ENCODE results near the gene PCDHB7. TPM values are rescaled to one million over a fixed set of nuclear protein-coding genes. Genes with fewer than 3 reads are reported as not detected.
A peak's percentile ranks its signal among the peaks of the same experiment; 100 is the strongest.
"Not testable (repeated sequence)": the region's sequence is repeated elsewhere in the genome, so short reads cannot be mapped to it uniquely, and the experiment has no call there.

PCDHB7 gene
- total and polyA plus RNA-seq, 12 donors, result 0.17 to 1.2 (median 0.71) TPM

- Histone ChIP-seq H3K4me1 (no peaks in the 10 kb centered on the region), H3K4me3 (peak within 1 kb of the TSS; percentile 14 to 58 (median 20)), H3K27ac (peak within 1 kb of the TSS in 5 of 10 donors; percentile 24 to 79 (median 68)), H3K9me3 (peaks cover 0 to 86% (median 21%) of the 10 kb centered on the region in 11 donors), H3K36me3 (peaks cover 0 to 16% (median 0%) of the 10 kb centered on the region in 9 donors), H3K27me3 (peaks cover 0 to 54% (median 41%) of the 10 kb centered on the region in 7 donors)
- intact Hi-C loops (cut with DNase I), result loop anchor here in 3 of 10 donors (5.0 to 10.0 kb wide), 2 partner anchors 380 to 383 kb away; no protein-coding TSS in a partner anchor
- DNase-seq (peak; percentile 38 to 69), ATAC-seq (peak in 4 of 8 donors; percentile 67 to 93 (median 76))
- 12 to 14% methylated on average over 13 of the region's 13 CpGs for WGBS, 2 donors
- TF ChIP-seq, protein P1, sequence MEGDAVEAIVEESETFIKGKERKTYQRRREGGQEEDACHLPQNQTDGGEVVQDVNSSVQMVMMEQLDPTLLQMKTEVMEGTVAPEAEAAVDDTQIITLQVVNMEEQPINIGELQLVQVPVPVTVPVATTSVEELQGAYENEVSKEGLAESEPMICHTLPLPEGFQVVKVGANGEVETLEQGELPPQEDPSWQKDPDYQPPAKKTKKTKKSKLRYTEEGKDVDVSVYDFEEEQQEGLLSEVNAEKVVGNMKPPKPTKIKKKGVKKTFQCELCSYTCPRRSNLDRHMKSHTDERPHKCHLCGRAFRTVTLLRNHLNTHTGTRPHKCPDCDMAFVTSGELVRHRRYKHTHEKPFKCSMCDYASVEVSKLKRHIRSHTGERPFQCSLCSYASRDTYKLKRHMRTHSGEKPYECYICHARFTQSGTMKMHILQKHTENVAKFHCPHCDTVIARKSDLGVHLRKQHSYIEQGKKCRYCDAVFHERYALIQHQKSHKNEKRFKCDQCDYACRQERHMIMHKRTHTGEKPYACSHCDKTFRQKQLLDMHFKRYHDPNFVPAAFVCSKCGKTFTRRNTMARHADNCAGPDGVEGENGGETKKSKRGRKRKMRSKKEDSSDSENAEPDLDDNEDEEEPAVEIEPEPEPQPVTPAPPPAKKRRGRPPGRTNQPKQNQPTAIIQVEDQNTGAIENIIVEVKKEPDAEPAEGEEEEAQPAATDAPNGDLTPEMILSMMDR (IDR thresholded peaks at IDR 0.05), result peak in 8 of 9 donors; percentile 9 to 65 (median 43)
These were observed 9.8 kb downstream of the PCDHB7 start, which contains the start of gene PCDHB16 for GRCh38 chr5:141182248-141182647. TSS of gene PCDHB16 (plus strand) at chr5:141182387. CDS start at chr5:141182560, 173 bp downstream.

- DNase-seq, H3K4me1 ChIP-seq, H3K4me3 ChIP-seq, ATAC-seq, H3K27ac ChIP-seq: not testable (repeated sequence)
- WGBS, 2 donors, result 30 to 31% methylated on average over 38 to 52 of the region's 69 CpGs
- intact Hi-C loops (cut with DNase I), result loop anchor here in 3 of 10 donors (5.0 to 10.0 kb wide), 2 partner anchors 378 to 381 kb away; no protein-coding TSS in a partner anchor
- Histone ChIP-seq H3K36me3 (peaks cover 0 to 16% (median 0%) of the 10 kb centered on the region in 9 donors), H3K9me3 (peaks cover 0 to 92% (median 24%) of the 10 kb centered on the region in 11 donors), H3K27me3 (peaks cover 0 to 44% (median 25%) of the 10 kb centered on the region in 7 donors)
These were observed 11.8 kb downstream of the PCDHB7 start for GRCh38 chr5:141184117-141184855.

- DNase-seq (no peak), ATAC-seq (no peak)
- Histone ChIP-seq H3K4me3 (no peak within 1 kb of the TSS), H3K4me1 (no peaks in the 10 kb centered on the region), H3K27me3 (peaks cover 0 to 36% (median 16%) of the 10 kb centered on the region in 7 donors), H3K36me3 (peaks cover 0 to 16% (median 0%) of the 10 kb centered on the region in 9 donors), H3K27ac (no peak within 1 kb of the TSS), H3K9me3 (peaks cover 0 to 94% (median 30%) of the 10 kb centered on the region in 11 donors)
- 17 to 22% methylated on average over 9 of the region's 9 CpGs for WGBS, 2 donors
- TF ChIP-seq, protein P1 (IDR thresholded peaks at IDR 0.05), result peak in 7 of 9 donors; percentile 16 to 38 (median 25)
- intact Hi-C loops (cut with DNase I), result loop anchor here in 1 of 10 donors (10.0 kb wide), 1 partner anchor 378 kb away; no protein-coding TSS in a partner anchor
These were observed 14.6 kb downstream of the PCDHB7 start, which contains the start of gene PCDHB9 for GRCh38 chr5:141186897-141187512. TSS of gene PCDHB9 (plus strand) at chr5:141187161. CDS start at chr5:141187319, 158 bp downstream.

DNA sequence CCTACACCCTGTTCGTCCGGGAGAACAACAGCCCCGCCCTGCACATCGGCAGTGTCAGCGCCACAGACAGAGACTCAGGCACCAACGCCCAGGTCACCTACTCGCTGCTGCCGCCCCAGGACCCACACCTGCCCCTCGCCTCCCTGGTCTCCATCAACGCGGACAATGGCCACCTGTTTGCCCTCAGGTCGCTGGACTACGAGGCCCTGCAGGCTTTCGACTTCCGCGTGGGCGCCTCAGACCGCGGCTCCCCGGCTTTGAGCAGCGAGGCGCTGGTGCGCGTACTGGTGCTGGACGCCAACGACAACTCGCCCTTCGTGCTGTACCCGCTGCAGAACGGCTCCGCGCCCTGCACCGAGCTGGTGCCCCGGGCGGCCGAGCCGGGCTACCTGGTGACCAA lies 16.2 kb downstream of the PCDHB7 start:
- H3K4me3 ChIP-seq, H3K27ac ChIP-seq, ATAC-seq, H3K4me1 ChIP-seq, DNase-seq: not testable (repeated sequence)
- Histone ChIP-seq H3K36me3 (peaks cover 0 to 16% (median 0%) of the 10 kb centered on the region in 9 donors), H3K9me3 (peaks cover 0 to 92% (median 38%) of the 10 kb centered on the region in 11 donors), H3K27me3 (peaks cover 0 to 29% (median 18%) of the 10 kb centered on the region in 7 donors)
- intact Hi-C loops (cut with DNase I), result loop anchor here in 1 of 10 donors (10.0 kb wide), 1 partner anchor 376 kb away; no protein-coding TSS in a partner anchor
- 26 to 28% methylated on average over 27 to 28 of the region's 37 CpGs for WGBS, 2 donors

DNA sequence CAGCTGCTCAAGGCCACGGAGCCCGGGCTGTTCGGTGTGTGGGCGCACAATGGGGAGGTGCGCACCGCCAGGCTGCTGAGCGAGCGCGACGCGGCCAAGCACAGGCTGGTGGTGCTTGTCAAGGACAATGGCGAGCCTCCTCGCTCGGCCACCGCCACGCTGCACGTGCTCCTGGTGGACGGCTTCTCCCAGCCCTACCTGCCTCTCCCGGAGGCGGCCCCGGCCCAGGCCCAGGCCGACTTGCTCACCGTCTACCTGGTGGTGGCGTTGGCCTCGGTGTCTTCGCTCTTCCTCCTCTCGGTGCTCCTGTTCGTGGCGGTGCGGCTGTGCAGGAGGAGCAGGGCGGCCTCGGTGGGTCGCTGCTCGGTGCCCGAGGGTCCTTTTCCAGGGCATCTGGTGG lies 16.7 kb downstream of the PCDHB7 start:
- intact Hi-C loops (cut with DNase I), result loop anchor here in 1 of 10 donors (10.0 kb wide), 1 partner anchor 376 kb away; no protein-coding TSS in a partner anchor
- WGBS, 2 donors, result 26 to 30% methylated on average over 19 to 31 of the region's 35 CpGs
- not testable (repeated sequence) for H3K27ac ChIP-seq, DNase-seq, ATAC-seq, H3K4me3 ChIP-seq, H3K4me1 ChIP-seq
- Histone ChIP-seq H3K27me3 (peaks cover 0 to 29% (median 18%) of the 10 kb centered on the region in 7 donors), H3K9me3 (peaks cover 0 to 90% (median 38%) of the 10 kb centered on the region in 11 donors), H3K36me3 (peaks cover 0 to 16% (median 0%) of the 10 kb centered on the region in 9 donors)

Data from heart right ventricle (tissue), 16 donors.